HEK293T (cell line): Measurements from ENCODE around the gene PAPPA2.

Experiments used
- FOXA1 ChIP-seq: fragments of 450-650 bp; IDR thresholded peaks from 2 replicates; pipeline ENCODE4 v1.6.1; 2016; ENCODE audit warnings: mild to moderate bottlenecking
- FOXK2 ChIP-seq: fragments of 450-650 bp; IDR thresholded peaks from 2 replicates; pipeline ENCODE4 v1.6.1; 2016; ENCODE audit warnings: mild to moderate bottlenecking
- FOXM1 ChIP-seq: fragments of 450-650 bp; IDR thresholded peaks from 2 replicates; pipeline ENCODE4 v1.6.1; 2017; ENCODE audit warnings: mild to moderate bottlenecking, borderline replicate concordance
- L3MBTL2 ChIP-seq: fragments of 450-650 bp; conservative IDR thresholded peaks from 2 replicates; pipeline ENCODE4 v1.6.1; 2016; ENCODE audit warnings: mild to moderate bottlenecking
- PKNOX1 ChIP-seq: fragments of 450-650 bp; IDR thresholded peaks from 2 replicates; pipeline ENCODE4 v1.6.1; 2016
- SP1 ChIP-seq: fragments of 450-650 bp; IDR thresholded peaks from 2 replicates; pipeline ENCODE4 v1.6.1; 2017
- SUZ12 ChIP-seq: fragments of 450-650 bp; IDR thresholded peaks from 2 replicates; pipeline ENCODE4 v1.6.1; 2016; ENCODE audit warnings: mild to moderate bottlenecking
- TARDBP ChIP-seq: fragments of 450-650 bp; IDR thresholded peaks from 2 replicates; pipeline ENCODE4 v1.6.1; 2016

GRCh38 chr1:176801514-176802020, 338.6 kb downstream of the PAPPA2 start:
- TF ChIP-seq SP1 (no peak), FOXK2 (no peak), SUZ12 (no peak), PKNOX1 (no peak), FOXM1 (no peak), FOXA1 (no peak), L3MBTL2 (no peak), TARDBP (no peak)
